ENCODE data around the gene RHBDF1. TPM values are rescaled to one million over a fixed set of nuclear protein-coding genes. Genes with fewer than 3 reads are reported as not detected.

RHBDF1 gene, protein sequence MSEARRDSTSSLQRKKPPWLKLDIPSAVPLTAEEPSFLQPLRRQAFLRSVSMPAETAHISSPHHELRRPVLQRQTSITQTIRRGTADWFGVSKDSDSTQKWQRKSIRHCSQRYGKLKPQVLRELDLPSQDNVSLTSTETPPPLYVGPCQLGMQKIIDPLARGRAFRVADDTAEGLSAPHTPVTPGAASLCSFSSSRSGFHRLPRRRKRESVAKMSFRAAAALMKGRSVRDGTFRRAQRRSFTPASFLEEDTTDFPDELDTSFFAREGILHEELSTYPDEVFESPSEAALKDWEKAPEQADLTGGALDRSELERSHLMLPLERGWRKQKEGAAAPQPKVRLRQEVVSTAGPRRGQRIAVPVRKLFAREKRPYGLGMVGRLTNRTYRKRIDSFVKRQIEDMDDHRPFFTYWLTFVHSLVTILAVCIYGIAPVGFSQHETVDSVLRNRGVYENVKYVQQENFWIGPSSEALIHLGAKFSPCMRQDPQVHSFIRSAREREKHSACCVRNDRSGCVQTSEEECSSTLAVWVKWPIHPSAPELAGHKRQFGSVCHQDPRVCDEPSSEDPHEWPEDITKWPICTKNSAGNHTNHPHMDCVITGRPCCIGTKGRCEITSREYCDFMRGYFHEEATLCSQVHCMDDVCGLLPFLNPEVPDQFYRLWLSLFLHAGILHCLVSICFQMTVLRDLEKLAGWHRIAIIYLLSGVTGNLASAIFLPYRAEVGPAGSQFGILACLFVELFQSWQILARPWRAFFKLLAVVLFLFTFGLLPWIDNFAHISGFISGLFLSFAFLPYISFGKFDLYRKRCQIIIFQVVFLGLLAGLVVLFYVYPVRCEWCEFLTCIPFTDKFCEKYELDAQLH
- total RNA-seq: 10 to 100 TPM; 17.7 to 66.8 (median 18.8) TPM

DNA sequence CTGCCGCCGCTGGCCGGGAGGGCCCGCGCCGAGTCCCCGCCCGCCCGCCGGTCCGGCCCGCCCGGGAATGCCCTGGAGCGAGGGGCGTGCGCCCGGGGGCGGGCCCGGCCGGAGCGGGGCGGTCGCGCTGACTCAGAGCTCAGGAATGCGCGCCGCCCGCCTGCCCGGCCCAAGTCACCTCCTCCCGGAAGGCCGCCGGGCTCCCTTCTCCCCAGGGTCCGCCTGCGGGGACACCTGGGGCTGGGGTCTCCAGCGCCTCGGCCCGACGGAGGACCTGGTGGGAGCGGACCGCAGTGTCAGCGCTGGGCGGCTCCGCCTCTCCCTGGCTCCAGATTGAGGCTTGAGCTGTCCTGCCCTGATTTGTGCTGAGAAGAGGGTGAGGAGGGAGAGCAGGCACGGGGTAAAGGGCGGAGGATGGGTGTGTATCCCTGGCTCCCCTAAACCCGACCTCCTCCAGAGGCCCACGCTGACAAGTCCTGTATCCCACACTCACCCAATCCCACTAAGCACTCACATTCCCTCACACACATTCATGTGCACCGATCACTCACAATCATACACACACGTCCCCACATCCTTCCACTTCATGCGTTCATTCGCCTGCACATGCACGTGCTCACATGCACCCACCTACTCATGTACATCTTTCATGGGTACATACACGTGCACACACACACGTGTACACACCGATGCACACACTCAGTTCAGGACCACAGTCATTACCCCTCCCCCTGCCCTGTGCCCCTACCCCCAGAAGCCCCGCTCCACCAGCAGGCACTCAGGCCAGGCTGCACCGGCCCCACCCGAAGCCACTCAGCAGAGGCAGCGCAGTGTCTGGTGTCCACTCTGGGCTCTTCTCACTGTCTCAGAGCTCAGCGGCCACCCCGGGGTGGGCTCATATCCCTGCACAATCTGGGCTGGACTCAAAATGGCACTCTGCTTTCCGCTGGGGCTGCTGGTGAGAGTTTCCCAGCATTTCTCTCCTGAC, at the start of gene RHBDF1:
RHBDF1 (minus strand) TSS at position 71 of the 988 bp plus-strand sequence. CDS start 7,616 bp downstream, outside the sequence.
- ATAC-seq (ENCODE audit: low FRiP score) (peak; percentile 64), DNase-seq (ENCODE audit: low spot score) (no peak)
- TF ChIP-seq, protein P1, sequence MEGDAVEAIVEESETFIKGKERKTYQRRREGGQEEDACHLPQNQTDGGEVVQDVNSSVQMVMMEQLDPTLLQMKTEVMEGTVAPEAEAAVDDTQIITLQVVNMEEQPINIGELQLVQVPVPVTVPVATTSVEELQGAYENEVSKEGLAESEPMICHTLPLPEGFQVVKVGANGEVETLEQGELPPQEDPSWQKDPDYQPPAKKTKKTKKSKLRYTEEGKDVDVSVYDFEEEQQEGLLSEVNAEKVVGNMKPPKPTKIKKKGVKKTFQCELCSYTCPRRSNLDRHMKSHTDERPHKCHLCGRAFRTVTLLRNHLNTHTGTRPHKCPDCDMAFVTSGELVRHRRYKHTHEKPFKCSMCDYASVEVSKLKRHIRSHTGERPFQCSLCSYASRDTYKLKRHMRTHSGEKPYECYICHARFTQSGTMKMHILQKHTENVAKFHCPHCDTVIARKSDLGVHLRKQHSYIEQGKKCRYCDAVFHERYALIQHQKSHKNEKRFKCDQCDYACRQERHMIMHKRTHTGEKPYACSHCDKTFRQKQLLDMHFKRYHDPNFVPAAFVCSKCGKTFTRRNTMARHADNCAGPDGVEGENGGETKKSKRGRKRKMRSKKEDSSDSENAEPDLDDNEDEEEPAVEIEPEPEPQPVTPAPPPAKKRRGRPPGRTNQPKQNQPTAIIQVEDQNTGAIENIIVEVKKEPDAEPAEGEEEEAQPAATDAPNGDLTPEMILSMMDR (IDR thresholded peaks at IDR 0.05): no peak

DNA sequence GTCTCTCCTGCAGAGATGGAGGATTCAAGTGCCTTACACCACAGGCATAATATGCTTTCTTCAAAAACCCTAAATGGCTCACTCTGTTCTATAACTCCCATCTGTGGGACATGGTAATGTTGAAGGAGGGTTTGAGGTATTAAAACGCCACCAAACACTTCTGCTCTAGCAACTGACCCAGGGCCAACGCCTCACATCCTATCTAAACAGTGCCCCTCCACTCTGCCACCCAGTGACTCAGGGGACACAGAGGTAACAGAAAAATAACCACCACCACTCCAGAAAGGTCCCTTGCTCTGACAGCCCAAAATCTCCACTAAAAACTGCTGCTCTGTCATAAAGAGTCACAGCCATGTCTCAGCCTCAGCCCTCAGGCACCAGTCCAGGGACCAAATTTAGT, 48.3 kb upstream of the RHBDF1 start:
- TF ChIP-seq, protein P1 (IDR thresholded peaks at IDR 0.05): no peak
- ATAC-seq (ENCODE audit: low FRiP score): no peak
- no peak for DNase-seq (ENCODE audit: low spot score)

DNA sequence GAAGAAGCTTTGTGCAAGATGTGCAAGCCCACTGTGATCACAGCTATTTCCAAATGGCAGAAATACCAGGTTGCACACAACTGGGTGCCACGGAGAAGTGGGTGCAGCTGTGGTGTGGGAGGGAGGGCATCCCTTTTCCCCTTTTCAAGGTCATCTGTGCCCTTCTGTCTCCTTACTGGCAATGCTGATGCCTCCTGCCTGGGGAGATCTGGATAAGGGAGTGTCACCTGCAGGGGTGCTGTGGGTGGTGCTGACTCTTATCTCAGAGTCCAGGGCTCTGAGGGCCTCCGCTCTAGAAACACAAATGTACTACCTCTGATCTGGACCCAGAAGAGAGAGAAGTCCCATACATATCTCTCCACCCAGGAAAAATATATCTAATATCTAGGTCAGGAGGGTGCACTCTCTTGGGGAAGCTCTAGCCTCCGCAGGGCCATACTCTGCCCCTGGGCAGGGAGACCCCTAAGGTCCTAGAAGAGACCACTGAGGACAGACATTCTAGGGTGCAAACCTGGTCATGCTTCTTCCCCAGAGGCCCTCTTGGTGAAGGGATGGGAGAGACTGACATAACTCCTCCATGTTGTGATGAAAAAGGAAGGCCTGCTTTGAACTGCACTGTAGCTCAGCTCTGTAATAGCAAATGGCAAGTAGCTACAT, 47.5 kb upstream of the RHBDF1 start:
- TF ChIP-seq, protein P1 (IDR thresholded peaks at IDR 0.05): no peak
- ATAC-seq (ENCODE audit: low FRiP score) (no peak), DNase-seq (ENCODE audit: low spot score) (no peak)

DNA sequence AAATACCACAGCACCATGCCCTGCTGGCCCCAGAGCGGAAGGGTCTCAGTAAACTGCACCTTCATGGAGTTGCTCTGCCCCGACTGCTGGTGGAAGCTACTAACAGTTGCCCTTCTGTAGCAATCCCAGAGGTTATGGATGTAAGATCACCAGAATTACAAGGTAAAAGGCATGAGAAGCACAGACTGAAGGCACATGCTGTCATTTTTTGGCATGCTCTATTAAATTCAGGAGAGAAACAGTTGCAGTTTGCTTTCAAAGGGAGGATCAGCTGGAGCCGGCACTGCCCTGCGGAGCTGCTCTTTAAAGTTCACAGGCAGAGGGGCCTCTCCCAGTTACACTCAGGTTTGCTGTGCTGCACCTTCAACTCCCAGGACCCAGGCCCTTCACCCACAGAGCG, 46.9 kb upstream of the RHBDF1 start:
- no peak for ATAC-seq (ENCODE audit: low FRiP score)
- no peak for DNase-seq (ENCODE audit: low spot score)

DNA sequence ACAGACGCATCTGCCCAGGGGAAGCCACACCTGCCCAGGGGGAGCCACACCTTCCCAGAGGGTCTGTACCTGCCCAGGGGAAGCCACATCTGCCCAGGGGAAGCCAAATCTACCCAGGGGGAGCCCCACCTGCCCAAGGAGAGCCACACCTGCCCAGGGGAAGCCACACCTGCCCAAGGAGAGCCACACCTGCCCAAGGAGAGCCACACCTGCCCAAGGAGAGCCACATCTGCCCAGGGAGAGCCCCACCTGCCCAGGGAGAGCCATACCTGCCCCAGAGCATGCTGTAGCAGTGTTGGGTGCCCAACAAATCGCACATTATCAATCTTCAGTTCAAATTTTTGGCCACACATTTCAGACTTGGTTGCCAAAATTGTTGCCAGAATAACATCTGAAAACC, 46.4 kb upstream of the RHBDF1 start:
- no peak for DNase-seq (ENCODE audit: low spot score)
- TF ChIP-seq, protein P1 (IDR thresholded peaks at IDR 0.05): no peak
- ATAC-seq (ENCODE audit: low FRiP score): no peak

More for the DNA sequence above, 46.9 kb upstream of the RHBDF1 start:
- TF ChIP-seq, protein P1 (IDR thresholded peaks at IDR 0.05): no peak
